HG02973 (cell line): Measurements from ENCODE around the gene RNU1-2.
"Not testable (repeated sequence)": the region's sequence is repeated elsewhere in the genome, so short reads cannot be mapped to it uniquely, and the experiment has no call there.

Experiments used
- ATAC-seq: cut with Tn5 transposase; IDR thresholded peaks from one replicate; pipeline ENCODE4 v1.9.1; 2021; ENCODE audit warnings: moderate library complexity; ENCODE audit not compliant: unreplicated experiment

RNU1-2 gene

DNA sequence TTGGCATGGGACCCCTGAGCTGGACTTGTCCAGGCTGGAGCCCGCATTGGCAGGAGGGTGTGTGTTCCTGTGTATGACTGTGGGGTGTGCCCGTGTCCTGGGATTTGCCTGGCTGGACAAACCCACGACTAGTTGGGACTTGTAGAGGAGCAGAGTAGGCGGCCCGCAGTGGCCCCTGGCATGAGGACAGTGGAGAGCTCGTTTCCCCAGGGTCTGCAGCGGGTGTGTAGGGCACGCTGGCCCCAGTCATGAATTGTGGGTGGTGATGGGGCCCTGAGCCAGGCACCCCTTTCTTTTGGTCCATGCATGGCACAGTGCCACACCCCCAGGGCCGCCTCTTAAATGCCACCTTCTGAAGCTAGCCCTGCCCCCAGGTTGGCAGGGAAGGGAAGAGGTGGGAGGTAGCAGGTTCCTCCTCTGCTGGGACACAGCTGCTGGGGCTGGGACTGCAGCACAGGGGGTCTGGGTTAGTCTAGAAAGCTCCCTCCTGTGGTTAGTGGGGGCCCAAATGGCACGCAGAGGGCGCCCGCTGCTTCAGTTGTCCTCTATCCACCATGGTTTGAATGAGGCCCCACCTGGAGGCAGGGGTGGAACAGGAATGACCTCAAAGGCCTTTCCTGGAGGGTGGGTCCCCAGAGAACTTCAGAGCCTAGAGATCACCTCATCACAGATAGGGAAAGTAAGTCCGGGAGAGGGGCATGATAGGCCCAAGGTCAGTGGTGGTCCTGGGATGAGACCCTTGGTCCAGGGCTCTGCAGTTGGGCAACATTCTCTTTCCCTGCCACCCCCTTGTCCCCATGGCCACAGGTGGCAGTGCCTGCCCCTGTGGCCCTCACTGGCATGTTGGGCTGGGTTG is 30.1 kb downstream of the RNU1-2 start:
- no peak for ATAC-seq

DNA sequence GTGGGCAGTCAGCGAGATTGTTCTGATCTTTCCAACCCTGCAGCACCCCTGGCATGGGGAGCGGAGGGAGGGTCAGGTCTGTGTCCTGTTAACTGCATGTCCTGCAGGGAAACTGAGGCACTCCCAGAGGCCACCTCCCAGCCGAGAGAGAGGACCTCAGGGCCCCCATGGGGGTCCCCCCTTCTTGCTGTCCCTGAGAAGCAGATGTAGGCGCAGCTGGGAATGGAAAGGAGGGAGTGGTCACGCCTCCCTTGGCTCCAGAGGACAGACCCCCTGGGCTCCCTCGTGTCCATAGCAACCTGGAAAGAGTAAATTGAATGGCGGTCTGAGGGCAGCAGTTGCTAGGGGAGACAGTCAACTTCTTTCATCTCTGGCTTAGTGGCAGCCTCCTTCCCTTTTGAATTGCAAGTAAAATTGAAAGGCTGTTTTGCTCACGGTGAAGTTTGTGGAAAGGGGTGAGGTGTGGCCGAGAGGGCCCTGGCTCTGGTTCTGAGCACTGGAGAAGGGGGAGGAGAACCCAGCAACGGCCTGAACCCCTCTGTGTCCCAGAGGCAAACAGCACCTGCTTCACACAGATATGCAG is 30.8 kb downstream of the RNU1-2 start:
- no peak for ATAC-seq

DNA sequence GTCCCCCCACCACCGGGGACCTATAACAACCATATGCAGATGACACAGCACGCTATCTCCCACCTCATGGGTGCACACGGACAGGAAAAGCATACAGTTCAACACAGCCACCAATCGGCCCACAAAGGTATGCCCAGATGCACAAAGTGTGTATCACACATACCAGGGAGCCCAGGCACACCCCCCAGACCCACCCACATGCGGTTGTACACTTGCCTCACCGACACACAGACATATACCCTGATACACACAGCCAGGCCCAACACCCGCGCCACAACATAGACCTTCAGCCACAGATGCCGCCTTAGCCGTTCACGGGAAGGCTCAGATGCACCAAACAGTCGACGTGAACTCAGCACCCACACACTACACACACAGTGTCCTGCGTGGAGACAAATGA is 31.5 kb downstream of the RNU1-2 start:
- ATAC-seq = no peak

DNA sequence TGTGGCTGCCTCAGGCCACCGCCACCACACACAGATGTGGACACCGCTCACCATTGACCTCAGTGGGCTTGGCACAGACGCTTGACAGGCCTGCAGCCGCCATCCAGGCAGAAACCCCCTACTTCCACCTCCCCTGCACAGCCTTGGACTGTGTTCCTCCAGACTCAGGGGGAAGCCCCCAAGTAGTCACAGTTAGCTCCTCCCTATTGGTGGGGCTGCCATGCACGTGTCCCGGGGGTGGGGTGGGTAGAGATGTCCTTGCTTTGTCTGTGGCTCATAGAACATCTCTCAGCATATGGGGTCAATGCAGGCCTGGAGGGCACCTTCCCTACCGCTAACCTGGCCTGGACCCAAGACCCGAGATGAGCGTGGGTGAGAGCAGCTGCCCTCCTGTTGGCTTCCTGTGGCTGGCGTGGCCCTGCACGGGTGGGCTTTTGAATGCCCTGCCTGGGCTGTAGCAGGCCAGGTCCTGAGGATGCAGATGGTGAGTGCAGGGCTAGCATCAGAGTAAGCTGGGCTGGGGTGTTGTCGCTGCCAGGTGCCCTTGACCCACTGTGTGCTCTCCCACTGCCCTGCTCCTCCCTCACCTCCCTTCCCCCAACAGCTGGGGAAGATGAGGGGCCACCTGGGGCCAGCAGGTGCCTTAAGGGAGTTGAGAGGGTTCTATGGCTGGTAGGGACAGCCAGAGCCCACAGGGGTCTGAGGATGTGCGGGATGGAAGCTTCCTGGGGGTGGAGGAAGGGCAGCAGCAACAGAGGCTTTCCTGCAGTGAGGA is 32.1 kb downstream of the RNU1-2 start:
- no peak for ATAC-seq

DNA sequence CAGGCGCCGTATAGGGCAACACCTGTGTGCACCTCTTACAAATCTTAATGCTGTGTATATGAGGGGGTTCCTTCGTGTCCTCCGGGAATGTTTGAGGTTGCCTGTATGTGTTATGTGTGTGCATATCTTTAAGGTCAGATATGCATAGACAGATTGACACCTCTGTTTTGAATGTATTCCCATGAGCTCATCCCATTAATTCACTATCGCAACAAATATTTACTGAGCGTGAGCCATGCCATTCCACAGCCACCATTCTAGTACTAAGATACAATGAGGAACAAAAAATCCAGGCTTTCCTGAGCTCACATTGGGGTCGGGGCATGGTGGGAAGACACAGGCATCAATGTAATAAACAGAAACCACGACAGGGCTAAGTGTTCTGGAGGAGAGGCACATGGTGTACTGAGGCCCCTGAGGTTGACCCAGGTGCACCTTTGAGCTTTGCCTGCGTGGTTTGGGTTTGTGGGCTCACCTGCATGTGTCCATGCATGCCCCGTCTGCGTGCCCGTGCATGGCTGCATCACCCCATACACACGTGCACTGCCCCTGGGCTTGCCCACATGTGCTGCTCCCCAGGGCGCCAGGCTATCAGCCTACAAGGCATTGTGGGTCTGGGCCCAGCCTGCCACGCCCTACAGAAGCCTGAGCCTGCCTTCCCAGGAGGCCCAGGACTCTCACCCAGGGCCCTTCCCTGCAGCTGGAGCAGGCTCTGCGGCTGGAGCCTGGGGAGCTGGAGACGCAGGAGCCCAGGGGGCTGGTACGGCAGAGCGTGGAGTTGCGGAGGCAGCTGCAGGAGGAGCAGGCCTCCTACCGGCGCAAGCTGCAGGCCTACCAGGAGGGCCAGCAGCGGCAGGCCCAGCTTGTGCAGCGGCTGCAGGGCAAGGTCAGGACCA is 33.6 kb downstream of the RNU1-2 start:
- not testable (repeated sequence) for ATAC-seq

DNA sequence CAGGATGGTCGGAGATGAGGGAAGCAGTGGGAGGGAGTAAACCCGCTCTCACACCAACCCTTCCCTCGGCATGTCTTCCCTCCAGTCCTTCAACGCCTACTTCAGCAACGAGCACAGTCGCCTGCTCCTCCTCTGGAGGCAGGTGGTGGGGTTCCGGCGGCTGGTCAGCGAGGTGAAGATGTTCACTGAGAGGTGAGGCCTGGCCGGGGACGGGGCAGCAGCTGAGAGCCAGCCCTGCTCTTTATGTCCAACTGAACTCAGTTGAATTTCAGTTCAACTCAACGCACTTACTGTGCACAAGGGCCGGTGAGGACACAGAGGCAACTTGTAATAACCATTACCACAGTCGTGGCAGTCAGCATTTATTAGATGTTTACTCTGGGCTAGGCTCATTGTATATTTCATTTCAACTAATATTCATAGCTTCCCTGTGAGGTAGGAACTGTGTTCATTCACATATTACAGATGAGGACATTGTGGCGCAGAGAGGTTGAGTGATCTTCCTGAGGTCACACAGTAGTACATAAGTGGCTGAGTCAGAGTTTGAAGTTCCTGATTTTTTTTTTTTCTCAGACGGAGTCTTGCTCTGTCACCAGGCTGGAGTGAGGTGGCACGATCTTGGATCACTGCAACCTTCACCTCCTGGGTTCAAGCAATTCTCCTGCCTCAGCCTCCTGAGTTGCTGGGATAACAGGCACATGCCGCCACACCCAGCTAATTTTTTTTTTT is 35.6 kb downstream of the RNU1-2 start:
- ATAC-seq = not testable (repeated sequence)

DNA sequence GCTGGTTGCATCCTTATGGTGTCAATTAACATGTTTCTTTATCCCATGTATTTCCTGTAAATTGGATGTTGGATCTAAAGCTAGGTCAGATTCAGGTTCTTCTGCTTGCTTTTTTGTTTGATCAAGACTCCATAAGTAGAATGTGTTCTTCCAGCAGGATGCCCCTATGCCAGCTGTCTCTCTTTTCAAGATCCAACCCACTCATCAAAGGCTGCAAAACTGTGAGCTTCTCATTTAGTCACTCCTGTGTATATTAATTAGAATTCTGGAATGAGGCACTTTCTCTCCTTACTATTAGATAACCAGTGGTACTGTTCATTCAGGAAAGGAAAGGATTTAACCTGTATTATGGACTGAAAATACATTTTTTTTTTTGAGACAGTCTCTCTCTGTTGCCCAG is 38.2 kb downstream of the RNU1-2 start:
- ATAC-seq = not testable (repeated sequence)

DNA sequence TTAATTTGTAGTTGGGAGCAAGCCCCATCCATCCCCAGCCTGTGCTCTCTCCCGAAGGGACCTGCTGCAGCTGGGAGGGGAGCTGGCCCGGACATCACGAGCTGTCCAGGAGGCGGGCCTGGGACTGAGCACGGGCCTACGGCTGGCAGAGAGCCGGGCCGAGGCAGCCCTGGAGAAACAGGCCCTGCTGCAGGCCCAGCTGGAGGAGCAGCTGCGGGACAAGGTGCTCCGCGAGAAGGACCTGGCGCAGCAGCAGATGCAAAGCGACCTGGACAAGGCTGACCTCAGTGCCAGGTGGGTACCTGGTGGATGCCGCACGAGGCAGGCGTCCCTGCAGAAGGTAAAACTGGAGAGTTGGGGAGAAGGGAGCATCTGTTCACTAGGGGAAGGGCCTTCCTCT is 40.8 kb downstream of the RNU1-2 start:
- ATAC-seq = not testable (repeated sequence)

DNA sequence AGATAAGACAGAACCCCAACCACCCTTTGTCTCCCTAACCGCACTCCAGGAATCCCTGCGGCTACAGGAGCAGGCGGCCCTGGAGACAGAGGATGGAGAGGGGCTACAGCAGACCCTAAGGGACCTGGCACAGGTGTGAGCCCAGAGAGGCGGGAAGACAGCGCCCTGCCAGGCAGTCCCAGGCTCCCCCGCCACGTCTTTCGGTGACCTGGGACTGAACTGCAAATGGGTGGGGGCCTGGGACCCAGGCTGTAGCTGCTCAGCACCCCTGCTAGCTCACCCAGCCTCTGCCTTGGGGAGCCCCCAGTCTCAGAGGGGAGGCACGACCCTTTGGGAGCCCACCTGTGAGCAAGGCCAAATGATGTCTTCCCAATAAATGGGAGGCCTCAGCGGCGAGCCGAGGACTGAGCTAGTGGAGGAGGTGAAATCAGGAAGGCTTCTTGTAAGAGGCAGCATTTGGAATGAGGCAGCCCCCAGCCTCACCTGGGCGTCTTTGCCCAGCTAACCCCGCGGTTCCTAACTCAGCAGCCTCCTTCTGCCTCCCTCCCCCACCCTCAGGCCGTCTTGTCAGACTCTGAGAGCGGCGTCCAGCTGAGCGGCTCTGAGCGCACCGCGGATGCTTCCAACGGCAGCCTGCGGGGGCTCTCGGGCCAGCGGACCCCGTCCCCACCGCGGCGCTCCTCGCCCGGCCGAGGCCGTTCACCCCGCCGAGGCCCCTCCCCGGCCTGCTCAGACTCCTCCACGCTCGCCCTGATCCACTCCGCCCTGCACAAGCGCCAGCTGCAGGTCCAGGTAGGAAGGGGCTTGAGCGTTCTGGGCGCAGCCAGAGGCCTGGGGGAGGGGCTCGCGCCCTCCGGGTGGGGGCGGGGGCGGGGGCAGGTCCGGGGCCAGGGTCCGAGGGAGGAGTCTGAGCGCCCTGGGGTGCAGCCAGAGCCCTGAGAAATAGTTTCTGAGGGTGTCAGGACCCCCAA is 42.9 kb downstream of the RNU1-2 start:
- no peak for ATAC-seq

DNA sequence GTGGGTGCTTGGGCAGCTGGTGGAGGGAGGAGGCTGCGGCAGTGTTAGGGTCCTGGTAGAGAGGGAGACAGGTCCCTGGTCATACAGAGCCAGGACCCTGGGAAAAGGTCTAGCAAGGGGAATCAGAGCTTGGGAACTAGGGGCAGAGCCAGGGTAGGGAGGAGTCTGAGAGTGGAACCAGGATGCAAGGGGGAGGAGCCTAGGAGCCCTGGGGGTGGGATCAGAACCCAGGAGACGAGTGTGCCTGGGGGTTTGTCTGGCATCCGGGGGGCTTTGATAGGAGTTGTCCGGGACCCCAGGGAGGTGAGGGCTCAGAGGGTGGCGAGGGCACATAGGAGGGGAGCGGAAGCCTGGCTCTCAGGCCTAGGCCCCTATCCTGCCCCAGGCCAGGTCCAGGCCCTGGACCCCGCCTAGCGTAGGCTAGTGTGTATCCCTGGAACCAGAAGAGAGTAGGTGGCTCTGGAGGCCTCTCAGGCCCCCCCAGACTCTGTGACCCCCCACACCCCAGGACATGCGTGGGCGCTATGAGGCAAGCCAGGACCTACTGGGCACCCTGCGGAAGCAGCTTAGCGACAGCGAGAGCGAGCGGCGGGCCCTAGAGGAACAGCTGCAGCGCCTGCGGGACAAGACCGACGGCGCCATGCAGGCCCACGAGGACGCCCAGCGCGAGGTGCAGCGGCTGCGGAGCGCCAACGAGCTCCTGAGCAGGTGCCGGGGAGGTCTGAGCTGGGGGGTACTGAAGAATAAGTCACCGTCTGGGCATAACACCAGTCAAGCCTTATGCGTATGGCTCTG is 43.8 kb downstream of the RNU1-2 start:
- ATAC-seq = not testable (repeated sequence)

DNA sequence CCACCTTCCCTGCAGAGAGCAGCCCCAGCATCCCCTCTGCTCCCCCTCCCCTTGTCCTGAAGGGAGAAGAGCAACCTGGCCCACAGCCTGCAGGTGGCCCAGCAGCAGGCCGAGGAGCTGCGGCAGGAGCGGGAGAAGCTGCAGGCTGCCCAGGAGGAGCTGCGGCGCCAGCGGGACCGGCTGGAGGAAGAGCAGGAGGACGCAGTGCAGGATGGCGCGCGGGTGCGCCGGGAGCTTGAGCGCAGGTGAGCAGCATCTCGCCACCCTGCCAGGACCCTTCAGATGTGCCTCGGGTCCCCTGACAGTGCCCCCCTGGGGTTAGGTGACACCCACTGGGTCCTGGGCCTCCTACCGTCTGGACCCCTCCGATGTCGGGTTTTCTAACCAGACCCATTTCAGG is 48.3 kb downstream of the RNU1-2 start:
- no peak for ATAC-seq

DNA sequence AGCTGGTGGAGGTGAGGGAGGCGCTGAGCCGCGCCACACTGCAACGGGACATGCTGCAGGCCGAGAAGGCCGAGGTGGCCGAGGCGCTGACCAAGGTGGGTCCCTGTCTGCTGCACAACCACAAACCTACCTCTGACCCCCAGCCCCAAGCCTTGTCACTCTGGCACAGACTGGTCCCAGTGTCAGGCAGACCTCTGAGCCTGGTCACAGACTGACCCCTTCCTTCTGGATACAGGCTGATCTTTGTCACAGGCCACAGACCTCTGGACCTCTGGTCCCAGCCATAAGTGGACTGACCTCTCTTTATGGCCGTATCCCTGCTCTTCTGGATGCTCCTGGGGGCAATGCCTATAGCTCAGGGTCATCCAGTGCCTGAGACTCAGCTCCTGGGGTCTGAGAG is 49.7 kb downstream of the RNU1-2 start:
- ATAC-seq = not testable (repeated sequence)
